GM21381 (cell line): ENCODE measurements around the gene TRPM2.

Source experiments
- ATAC-seq: cut with Tn5 transposase; IDR thresholded peaks from one replicate; pipeline ENCODE4 v1.9.1; 2021; ENCODE audit warnings: mild to moderate bottlenecking, moderate library complexity; ENCODE audit not compliant: unreplicated experiment

The TRPM2 gene

GRCh38 chr21:44438531-44439210 lies 85.2 kb downstream of the TRPM2 start:
- ATAC-seq: no peak

DNA sequence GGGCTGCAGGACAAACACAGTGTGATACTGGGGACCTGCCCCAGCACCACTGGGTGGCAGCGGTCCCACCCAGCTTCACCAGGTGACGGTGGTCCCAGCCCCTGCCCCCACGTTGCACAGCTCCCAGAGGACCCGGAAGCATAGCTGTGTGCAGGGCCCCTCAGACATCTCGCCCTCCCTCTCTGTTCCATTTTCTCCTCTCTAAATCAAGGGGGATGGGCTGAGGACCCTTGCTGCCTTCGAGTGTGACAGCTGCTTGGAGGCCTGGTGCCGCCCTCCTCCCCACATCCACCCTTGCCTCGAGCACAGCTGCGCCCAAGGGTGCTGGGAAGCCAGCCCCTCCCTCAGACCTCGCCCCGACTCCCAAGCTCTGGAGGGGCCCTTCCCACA lies 85.8 kb downstream of the TRPM2 start:
- no peak for ATAC-seq

- no peak for ATAC-seq
These were observed 87.0 kb downstream of the TRPM2 start for GRCh38 chr21:44440241-44441040.

- ATAC-seq: no peak
These were observed 87.6 kb downstream of the TRPM2 start for GRCh38 chr21:44441041-44441400.

DNA sequence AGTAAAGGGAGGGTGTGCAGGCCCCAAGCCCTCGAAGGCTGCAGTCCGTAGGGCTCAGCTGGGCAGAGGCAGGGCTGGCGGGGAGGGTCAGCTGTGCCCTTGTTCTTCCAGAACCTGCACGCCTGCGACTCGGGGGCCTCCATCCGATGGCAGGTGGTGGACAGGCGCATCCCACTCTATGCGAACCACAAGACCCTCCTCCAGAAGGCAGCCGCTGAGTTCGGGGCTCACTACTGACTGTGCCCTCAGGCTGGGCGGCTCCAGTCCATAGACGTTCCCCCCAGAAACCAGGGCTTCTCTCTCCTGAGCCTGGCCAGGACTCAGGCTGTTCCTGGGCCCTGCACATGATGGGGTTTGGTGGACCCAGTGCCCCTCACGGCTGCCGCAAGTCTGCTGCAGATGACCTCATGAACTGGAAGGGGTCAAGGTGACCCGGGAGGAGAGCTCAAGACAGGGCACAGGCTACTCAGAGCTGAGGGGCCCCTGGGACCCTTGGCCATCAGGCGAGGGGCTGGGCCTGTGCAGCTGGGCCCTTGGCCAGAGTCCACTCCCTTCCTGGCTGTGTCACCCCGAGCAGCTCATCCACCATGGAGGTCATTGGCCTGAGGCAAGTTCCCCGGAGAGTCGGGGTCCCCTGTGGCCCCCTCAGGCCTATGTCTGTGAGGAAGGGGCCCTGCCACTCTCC lies 88.3 kb downstream of the TRPM2 start:
- no peak for ATAC-seq

- no peak for ATAC-seq
These were observed 89.1 kb downstream of the TRPM2 start for GRCh38 chr21:44442266-44443125.

DNA sequence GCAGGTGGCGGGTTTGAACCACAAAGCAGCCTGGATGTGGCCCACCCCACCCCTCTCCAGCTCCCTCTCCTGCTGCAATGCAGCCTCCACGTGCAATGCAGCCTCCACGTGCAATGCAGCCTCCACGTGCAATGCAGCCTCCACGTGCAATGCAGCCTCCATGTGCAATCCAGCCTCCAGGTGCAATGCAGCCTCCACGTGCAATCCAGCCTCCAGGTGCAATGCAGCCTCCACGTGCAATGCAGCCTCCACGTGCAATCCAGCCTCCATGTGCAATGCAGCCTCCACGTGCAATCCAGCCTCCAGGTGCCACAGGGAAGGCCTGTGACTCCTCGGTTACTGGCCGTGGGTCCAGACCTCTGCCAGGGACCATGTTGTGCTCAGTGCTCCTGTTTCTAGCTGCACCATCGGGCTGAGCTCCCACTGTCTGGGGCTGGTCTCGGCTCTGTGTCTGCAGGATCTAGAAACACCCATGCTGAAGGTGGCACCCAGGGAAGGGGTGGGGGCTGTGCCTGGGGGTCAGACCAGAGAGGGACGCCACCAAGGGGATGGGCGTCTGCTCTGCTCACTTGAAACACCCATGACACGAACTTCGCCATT lies 90.0 kb downstream of the TRPM2 start:
- ATAC-seq: no peak

- no peak for ATAC-seq
These were observed 90.5 kb downstream of the TRPM2 start for GRCh38 chr21:44443891-44444285.

DNA sequence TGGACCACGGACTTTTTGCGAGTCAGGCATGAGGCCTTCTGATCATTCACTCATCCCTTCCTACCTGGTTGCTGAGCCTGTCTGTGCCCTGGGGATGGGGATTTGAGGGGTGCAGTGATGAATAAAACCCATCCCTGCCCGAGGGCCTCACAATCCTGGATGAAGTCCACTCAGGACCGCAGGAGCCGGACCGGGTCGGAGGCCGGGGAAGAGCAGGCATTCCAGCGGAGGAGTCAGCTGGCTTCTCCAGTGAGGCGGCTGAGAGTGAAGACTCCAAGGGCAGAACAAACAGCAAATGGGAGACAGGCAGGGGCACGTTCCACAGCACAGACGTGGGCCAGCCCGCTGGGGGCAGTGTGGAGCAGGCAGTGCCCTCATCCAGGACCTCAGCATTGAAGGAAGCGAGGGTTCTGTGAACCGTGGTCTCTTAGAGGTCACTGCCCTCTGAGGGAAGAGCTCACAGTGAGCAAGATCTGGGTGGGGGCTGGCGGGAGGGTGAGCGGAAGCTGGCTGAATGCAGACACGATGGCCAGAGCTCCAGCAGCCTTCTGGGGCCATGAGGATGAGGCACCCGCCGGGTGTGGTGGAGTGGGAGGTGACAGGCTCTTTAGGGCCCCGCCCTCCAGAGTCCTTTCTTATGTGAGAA lies 91.0 kb downstream of the TRPM2 start:
- no peak for ATAC-seq

GRCh38 chr21:44445145-44445812 lies 91.9 kb downstream of the TRPM2 start:
- ATAC-seq: no peak

DNA sequence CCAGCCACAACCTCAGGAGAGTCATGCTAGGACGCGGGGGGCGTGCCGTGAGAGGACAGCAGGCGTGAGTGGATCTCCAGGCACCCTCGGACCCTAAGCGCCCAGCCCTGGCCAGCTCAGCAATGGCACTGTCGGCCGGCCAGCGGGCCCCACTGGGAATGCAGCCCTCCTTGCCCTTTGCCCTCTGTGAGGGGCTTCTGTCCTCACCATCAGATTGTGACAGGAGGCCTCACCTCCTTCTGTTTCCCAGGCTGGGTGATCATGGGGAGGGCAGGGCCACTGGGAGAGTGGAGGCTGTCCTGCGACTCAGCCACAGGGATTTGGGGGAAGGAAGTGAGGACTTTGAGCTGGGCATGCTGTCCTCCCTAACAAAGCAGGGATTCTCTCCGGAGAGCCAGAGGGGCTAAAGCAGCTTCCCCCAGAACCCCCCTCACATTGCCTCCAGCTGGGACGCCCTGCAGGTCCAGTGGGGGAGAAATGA lies 95.3 kb downstream of the TRPM2 start:
- ATAC-seq: no peak

- ATAC-seq: no peak
These were observed 96.3 kb downstream of the TRPM2 start for GRCh38 chr21:44449473-44450363.

GRCh38 chr21:44450402-44450801 lies 97.0 kb downstream of the TRPM2 start:
- ATAC-seq: no peak

GRCh38 chr21:44450999-44451398 lies 97.6 kb downstream of the TRPM2 start:
- ATAC-seq: no peak

- no peak for ATAC-seq
These were observed 99.7 kb downstream of the TRPM2 start for GRCh38 chr21:44453120-44453519.

GRCh38 chr21:44454058-44454457 lies 100.6 kb downstream of the TRPM2 start:
- no peak for ATAC-seq

GRCh38 chr21:44454747-44455523 lies 101.5 kb downstream of the TRPM2 start, which contains the start of gene LRRC3:
TSS of gene LRRC3 (plus strand) at chr21:44455510. CDS start at chr21:44456645, 1,135 bp downstream.
- ATAC-seq: no peak
